ENCODE data around the gene TACO1.
A peak's percentile ranks its signal among the peaks of the same experiment; 100 is the strongest.

TACO1 gene

DNA sequence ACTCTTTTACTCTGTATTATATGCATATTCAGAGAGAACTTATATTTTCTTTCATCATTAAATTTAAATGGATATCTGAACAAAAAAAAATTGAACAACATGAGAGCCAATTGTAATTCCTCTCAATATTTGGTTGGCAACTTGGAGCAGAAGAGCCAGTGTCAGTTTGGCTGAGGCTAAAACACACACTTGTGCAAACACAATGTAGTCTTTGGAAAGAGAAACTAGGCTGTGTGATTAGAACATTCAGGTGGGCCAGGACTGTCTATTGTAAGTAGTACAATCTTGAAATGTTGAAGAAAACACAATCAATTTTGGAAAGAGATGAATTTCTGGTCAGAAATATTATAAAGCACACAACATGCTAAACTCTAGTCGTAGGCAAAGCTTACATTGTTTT is 33.5 kb upstream of the TACO1 start:
- Histone ChIP-seq H3K27ac (no peak overlapping the region), H3K4me3 (IDR thresholded peaks at IDR 0.05; ENCODE audit: insufficient read depth, low read depth, low read length) (no peak overlapping the region), H3K79me2 (ENCODE audit: insufficient read depth, low read depth) (peaks cover 39% of the 10 kb centered on the region; the same call in 1 of the 2 replicates), H4K20me1 (ENCODE audit: insufficient read depth) (0 out of 2 replicates have a peak, but pooled peaks cover 3% of the 10 kb centered on the region), H3K36me3 (ENCODE audit: insufficient read depth) (no peaks in the 10 kb centered on the region), H3K9ac (no peak overlapping the region), H2AFZ (ENCODE audit: low read depth) (no peak overlapping the region), H3K27me3 (ENCODE audit: insufficient read depth, low read depth) (no peaks in the 10 kb centered on the region), H3K4me2 (no peak overlapping the region), H3K4me1 (ENCODE audit: low read depth, poor library complexity, severe bottlenecking) (no peaks in the 10 kb centered on the region)
- TF ChIP-seq, protein P1, sequence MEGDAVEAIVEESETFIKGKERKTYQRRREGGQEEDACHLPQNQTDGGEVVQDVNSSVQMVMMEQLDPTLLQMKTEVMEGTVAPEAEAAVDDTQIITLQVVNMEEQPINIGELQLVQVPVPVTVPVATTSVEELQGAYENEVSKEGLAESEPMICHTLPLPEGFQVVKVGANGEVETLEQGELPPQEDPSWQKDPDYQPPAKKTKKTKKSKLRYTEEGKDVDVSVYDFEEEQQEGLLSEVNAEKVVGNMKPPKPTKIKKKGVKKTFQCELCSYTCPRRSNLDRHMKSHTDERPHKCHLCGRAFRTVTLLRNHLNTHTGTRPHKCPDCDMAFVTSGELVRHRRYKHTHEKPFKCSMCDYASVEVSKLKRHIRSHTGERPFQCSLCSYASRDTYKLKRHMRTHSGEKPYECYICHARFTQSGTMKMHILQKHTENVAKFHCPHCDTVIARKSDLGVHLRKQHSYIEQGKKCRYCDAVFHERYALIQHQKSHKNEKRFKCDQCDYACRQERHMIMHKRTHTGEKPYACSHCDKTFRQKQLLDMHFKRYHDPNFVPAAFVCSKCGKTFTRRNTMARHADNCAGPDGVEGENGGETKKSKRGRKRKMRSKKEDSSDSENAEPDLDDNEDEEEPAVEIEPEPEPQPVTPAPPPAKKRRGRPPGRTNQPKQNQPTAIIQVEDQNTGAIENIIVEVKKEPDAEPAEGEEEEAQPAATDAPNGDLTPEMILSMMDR (conservative IDR thresholded peaks at IDR 0.05; ENCODE audit: low read depth, low read length), result no peak

- peaks cover 31% of the 10 kb centered on the region; the same call in 1 of the 2 replicates for H3K79me2 ChIP-seq (ENCODE audit: insufficient read depth, low read depth)
- H3K27me3 ChIP-seq (ENCODE audit: insufficient read depth, low read depth), result no peaks in the 10 kb centered on the region
- H3K36me3 ChIP-seq (ENCODE audit: insufficient read depth), result no peaks in the 10 kb centered on the region
- H3K4me2 ChIP-seq, result no peak overlapping the region
- H4K20me1 ChIP-seq (ENCODE audit: insufficient read depth), result 0 out of 2 replicates have a peak, but pooled peaks cover 3% of the 10 kb centered on the region
- H3K9ac ChIP-seq, result no peak overlapping the region
- no peaks in the 10 kb centered on the region for H3K4me1 ChIP-seq (ENCODE audit: low read depth, poor library complexity, severe bottlenecking)
- H2AFZ ChIP-seq (ENCODE audit: low read depth), result no peak overlapping the region
- no peak overlapping the region for H3K27ac ChIP-seq
- H3K4me3 ChIP-seq (IDR thresholded peaks at IDR 0.05; ENCODE audit: insufficient read depth, low read depth, low read length), result no peak overlapping the region
- TF ChIP-seq, protein P1 (conservative IDR thresholded peaks at IDR 0.05; ENCODE audit: low read depth, low read length), result no peak
Measured at GRCh38 chr17:63568563-63568962, 32.1 kb upstream of the TACO1 start.

- TF ChIP-seq, protein P1 (conservative IDR thresholded peaks at IDR 0.05; ENCODE audit: low read depth, low read length), result no peak
- Histone ChIP-seq H3K4me1 (ENCODE audit: low read depth, poor library complexity, severe bottlenecking) (no peaks in the 10 kb centered on the region), H3K4me2 (no peak overlapping the region), H3K9ac (no peak overlapping the region), H3K36me3 (ENCODE audit: insufficient read depth) (no peaks in the 10 kb centered on the region), H3K4me3 (IDR thresholded peaks at IDR 0.05; ENCODE audit: insufficient read depth, low read depth, low read length) (no peak overlapping the region), H2AFZ (ENCODE audit: low read depth) (no peak overlapping the region), H3K79me2 (ENCODE audit: insufficient read depth, low read depth) (peaks cover 6% of the 10 kb centered on the region; the same call in 1 of the 2 replicates), H3K27me3 (ENCODE audit: insufficient read depth, low read depth) (no peaks in the 10 kb centered on the region), H3K27ac (no peak overlapping the region), H4K20me1 (ENCODE audit: insufficient read depth) (0 out of 2 replicates have a peak, but pooled peaks cover 3% of the 10 kb centered on the region)
Measured at GRCh38 chr17:63571632-63572310, 28.9 kb upstream of the TACO1 start.

DNA sequence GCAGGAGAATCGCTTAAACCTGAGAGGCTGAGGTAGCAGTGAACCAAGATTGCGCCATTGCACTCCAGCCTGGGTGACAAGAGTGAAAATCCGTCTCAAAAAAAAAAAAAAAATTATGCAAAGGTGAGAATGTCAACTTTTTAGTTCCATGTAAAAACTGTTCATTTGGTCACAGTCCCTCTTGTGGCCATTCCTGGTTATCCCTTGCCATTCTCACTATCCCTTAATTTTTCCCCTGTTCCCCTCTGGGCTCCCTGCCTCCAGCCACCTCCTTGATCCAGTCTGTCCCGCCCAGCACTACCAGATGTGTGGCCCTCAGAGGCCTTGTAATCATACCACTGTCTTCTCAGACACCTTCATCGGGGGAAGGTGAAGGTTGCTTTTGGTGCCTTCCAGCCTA is 27.1 kb upstream of the TACO1 start:
- H2AFZ ChIP-seq (ENCODE audit: low read depth), result no peak overlapping the region
- H3K27me3 ChIP-seq (ENCODE audit: insufficient read depth, low read depth), result no peaks in the 10 kb centered on the region
- 0 out of 2 replicates have a peak, but pooled peaks cover 3% of the 10 kb centered on the region for H4K20me1 ChIP-seq (ENCODE audit: insufficient read depth)
- peaks cover 4% of the 10 kb centered on the region; the same call in 1 of the 2 replicates for H3K79me2 ChIP-seq (ENCODE audit: insufficient read depth, low read depth)
- no peak overlapping the region for H3K27ac ChIP-seq
- no peak overlapping the region for H3K9ac ChIP-seq
- no peaks in the 10 kb centered on the region for H3K4me1 ChIP-seq (ENCODE audit: low read depth, poor library complexity, severe bottlenecking)
- H3K4me3 ChIP-seq (IDR thresholded peaks at IDR 0.05; ENCODE audit: insufficient read depth, low read depth, low read length), result no peak overlapping the region
- TF ChIP-seq, protein P1 (conservative IDR thresholded peaks at IDR 0.05; ENCODE audit: low read depth, low read length), result peak; percentile 30; the same call in 1 of the 2 replicates
- H3K36me3 ChIP-seq (ENCODE audit: insufficient read depth), result no peaks in the 10 kb centered on the region
- H3K4me2 ChIP-seq, result no peak overlapping the region

Data from KMS-11 (cell line).